Tibial artery (tissue), 4 donors: ENCODE data around the gene CACNG4.

ENCODE experiments used
- DNase-seq, 2 donors: peaks; one replicate each; pipeline ENCODE4 v3.0.0-alpha.2; 2019
- H3K27ac ChIP-seq, 2 donors: fragments of 200-600 bp; sonication (generic) in 1 of 2; 1 replicate in 1 of 2; 2 replicates in 1 of 2; pipeline ENCODE4 v1.5.1; 2018 to 2019; ENCODE audit warnings: mild to moderate bottlenecking in 1 of 2
- H3K27me3 ChIP-seq, 2 donors: fragments of 200-600 bp; sonication (generic) in 1 of 2; one replicate each; pipeline versions ENCODE4 v1.5.1 to v1.6.0; 2016 to 2019
- H3K36me3 ChIP-seq, 3 donors: fragments of 200-600 bp; sonication (generic) in 2 of 3; one replicate each; pipeline ENCODE4 v1.5.1; 2016 to 2019; ENCODE audit warnings: mild to moderate bottlenecking in 2 of 3
- H3K4me1 ChIP-seq, 4 donors: fragments of 200-600 bp; sonication (generic) in 2 of 4; 1 replicate in 3 of 4; 2 replicates in 1 of 4; pipeline ENCODE4 v1.5.1; 2016 to 2019
- H3K4me3 ChIP-seq, 2 donors: fragments of 200-600 bp; sonication (generic) in 1 of 2; 1 replicate in 1 of 2; 2 replicates in 1 of 2; pipeline ENCODE4 v1.5.1; 2018 to 2019; ENCODE audit warnings: mild to moderate bottlenecking in 2 of 2
- H3K9me3 ChIP-seq, 3 donors: fragments of 200-600 bp; sonication (generic) in 1 of 3; one replicate each; pipeline ENCODE4 v1.5.1; 2016 to 2019
- CTCF ChIP-seq, 2 experiments: fragments of 200-600 bp in 1 of 2; fragments of 450-650 bp in 1 of 2; IDR thresholded peaks; one replicate each; pipeline ENCODE4 v1.5.1; 2017 to 2019; ENCODE audit warnings: antibody characterized with exemption in 2 of 2, mild to moderate bottlenecking in 1 of 2, moderate library complexity in 1 of 2
- intact Hi-C: fragments of 100-400 bp; cut with DNase I; formaldehyde crosslinking; loops from one replicate; pipeline ENCODE4 v1.15.0; 2023; ENCODE audit warnings: low total_unique reads

Gene CACNG4

GRCh38 chr17:66944351-66945146, 20.0 kb upstream of the CACNG4 start:
- H3K27ac ChIP-seq = no peak overlapping the region
- no peak for DNase-seq
- no peaks in the 10 kb centered on the region for H3K36me3 ChIP-seq
- H3K4me1 ChIP-seq = no peaks in the 10 kb centered on the region
- no peaks in the 10 kb centered on the region for H3K9me3 ChIP-seq
- H3K4me3 ChIP-seq = no peak overlapping the region
- H3K27me3 ChIP-seq = peaks cover 0 to 63% of the 10 kb centered on the region in 2 donors
- TF ChIP-seq CTCF (IDR thresholded peaks at IDR 0.05) = no peak
- intact Hi-C loops = no loop called here

- intact Hi-C loops = no loop called here
- no peak for TF ChIP-seq CTCF (IDR thresholded peaks at IDR 0.05)
- H3K9me3 ChIP-seq = no peaks in the 10 kb centered on the region
- H3K4me1 ChIP-seq = no peaks in the 10 kb centered on the region
- H3K4me3 ChIP-seq = no peak overlapping the region
- peaks cover 0 to 55% of the 10 kb centered on the region in 2 donors for H3K27me3 ChIP-seq
- H3K27ac ChIP-seq = no peak overlapping the region
- H3K36me3 ChIP-seq = no peaks in the 10 kb centered on the region
- no peak for DNase-seq
These were observed 19.2 kb upstream of the CACNG4 start for GRCh38 chr17:66945147-66945835.

GRCh38 chr17:66946251-66946650, 18.3 kb upstream of the CACNG4 start:
- no peak for DNase-seq
- Histone ChIP-seq H3K4me1 (no peaks in the 10 kb centered on the region), H3K9me3 (no peaks in the 10 kb centered on the region), H3K4me3 (no peak overlapping the region), H3K27me3 (peaks cover 0 to 51% of the 10 kb centered on the region in 2 donors), H3K27ac (no peak overlapping the region), H3K36me3 (no peaks in the 10 kb centered on the region)
- intact Hi-C loops = no loop called here
- no peak for TF ChIP-seq CTCF (IDR thresholded peaks at IDR 0.05)

- intact Hi-C loops = no loop called here
- Histone ChIP-seq H3K27ac (no peak overlapping the region), H3K4me1 (peaks cover 0 to under 1% (median 0%) of the 10 kb centered on the region in 4 donors), H3K9me3 (no peaks in the 10 kb centered on the region), H3K36me3 (no peaks in the 10 kb centered on the region), H3K27me3 (peaks cover 0 to 47% of the 10 kb centered on the region in 2 donors), H3K4me3 (no peak overlapping the region)
- TF ChIP-seq CTCF (IDR thresholded peaks at IDR 0.05) = no peak
- no peak for DNase-seq
These were observed 17.2 kb upstream of the CACNG4 start for GRCh38 chr17:66947311-66947710.

- Histone ChIP-seq H3K27me3 (peaks cover 0 to 39% of the 10 kb centered on the region in 2 donors), H3K4me3 (no peak overlapping the region), H3K4me1 (peaks cover 0 to 6% (median 0%) of the 10 kb centered on the region in 4 donors), H3K27ac (no peak overlapping the region), H3K36me3 (no peaks in the 10 kb centered on the region), H3K9me3 (no peaks in the 10 kb centered on the region)
- intact Hi-C loops = no loop called here
- TF ChIP-seq CTCF (IDR thresholded peaks at IDR 0.05) = no peak
- no peak for DNase-seq
These were observed 16.3 kb upstream of the CACNG4 start for GRCh38 chr17:66948061-66948750.
